Renal cortex interstitium (tissue), 11 donors: ENCODE data around the gene OSBP. TPM values are rescaled to one million over a fixed set of nuclear protein-coding genes. Genes with fewer than 3 reads are reported as not detected.
"Not testable (repeated sequence)": the region's sequence is repeated elsewhere in the genome, so short reads cannot be mapped to it uniquely, and the experiment has no call there.

Source experiments
- DNase-seq, 11 donors: peaks; one replicate each; pipeline ENCODE4 v3.0.0-alpha.2; 2013; ENCODE audit warnings: low read depth in 9 of 11, low spot score in 4 of 11; ENCODE audit errors: extremely low read depth in 1 of 11
- polyA plus RNA-seq, 3 donors: library from polyadenylated mRNA; unstranded; fragments of 120-200 nt; gene quantifications; one replicate each; pipeline ENCODE4 v1.2.1, GENCODE V29; 2013; ENCODE audit not compliant: insufficient read length in 3 of 3

The OSBP gene
- polyA plus RNA-seq, 3 donors = 47.5 to 58.6 (median 54.3) TPM

DNA sequence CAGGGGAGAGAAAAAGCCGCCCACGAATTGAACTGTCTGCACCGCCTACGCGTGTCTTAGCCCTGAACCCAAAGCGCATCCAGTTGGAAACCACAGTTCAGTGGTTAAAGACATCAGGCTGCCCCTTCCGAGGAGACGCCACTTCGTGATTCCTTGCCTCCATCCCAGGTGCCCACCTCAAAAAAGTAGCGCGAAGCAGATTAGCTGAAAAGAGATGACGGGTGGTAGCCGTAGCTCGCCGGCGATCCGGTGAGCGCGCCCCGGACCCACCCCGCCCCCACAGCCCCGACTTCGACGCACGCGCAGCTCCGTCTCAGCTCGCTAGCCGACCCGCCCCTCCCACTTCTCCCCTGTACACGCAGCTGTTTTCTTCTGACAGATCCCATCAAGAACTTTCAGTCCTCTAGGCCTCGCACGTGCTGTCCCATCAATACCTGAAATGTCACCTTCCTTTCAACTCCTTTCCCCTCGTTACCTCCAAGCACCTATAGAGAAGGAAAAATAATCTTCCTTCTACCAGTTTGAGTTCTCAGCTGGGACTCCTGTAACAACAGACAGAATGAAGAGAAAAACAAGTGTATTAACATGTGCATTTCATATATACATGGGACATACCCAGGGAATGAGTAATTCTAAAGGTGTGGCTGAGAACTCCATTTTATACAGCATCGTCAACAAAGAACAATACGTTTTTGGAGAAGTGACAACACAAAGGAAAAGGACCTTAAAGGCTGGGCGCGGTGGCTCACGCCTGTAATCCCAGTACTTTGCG is 54.7 kb downstream of the OSBP start:
- DNase-seq = peak in 5 of 11 donors; percentile 70 to 79 (median 72)

- peak in 5 of 11 donors; percentile 56 to 80 (median 69) for DNase-seq
Observed at GRCh38 chr11:59560290-59560701, 55.3 kb downstream of the OSBP start.

DNA sequence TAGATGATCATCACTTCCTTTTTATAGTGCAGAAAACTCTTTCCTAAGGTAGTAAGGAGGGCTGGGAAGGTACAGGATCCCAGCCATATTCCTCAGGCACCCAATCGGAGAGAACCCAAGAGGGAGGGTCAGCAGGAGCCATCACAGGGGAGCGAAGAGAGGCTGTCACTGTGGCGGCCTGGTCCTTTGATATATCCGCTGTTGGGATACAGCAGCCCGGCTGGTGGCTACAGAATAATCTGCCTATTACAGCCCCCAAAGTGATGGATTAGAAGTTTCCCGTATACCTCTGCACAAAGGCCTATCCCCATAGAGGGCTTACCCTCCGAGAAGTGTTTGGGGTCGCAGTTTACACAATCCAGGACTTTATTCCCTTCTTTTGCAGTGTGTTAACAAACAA is 55.7 kb downstream of the OSBP start:
- no peak for DNase-seq

- no peak for DNase-seq
Observed at GRCh38 chr11:59558270-59558643, 57.3 kb downstream of the OSBP start.

DNA sequence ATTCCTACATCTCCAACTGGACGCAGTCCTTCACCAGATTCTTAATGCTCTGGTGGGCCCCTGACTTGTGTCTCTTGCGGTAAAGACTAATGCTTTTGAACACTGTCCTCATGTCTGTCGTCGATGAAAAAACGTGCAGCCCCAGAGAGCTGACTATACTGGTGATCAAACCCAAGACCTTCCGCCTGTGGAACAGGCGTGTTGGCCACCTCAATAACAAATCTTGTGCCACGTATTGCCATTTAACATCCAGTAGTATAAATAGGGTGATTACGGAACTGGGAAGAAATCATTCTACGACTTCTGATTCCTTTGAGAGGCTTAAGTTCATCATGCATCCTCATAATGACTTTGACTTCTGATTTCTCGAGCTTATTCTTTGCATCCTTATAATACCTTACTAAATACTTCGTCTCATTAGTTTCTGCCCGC is 58.6 kb downstream of the OSBP start:
- no peak for DNase-seq

DNA sequence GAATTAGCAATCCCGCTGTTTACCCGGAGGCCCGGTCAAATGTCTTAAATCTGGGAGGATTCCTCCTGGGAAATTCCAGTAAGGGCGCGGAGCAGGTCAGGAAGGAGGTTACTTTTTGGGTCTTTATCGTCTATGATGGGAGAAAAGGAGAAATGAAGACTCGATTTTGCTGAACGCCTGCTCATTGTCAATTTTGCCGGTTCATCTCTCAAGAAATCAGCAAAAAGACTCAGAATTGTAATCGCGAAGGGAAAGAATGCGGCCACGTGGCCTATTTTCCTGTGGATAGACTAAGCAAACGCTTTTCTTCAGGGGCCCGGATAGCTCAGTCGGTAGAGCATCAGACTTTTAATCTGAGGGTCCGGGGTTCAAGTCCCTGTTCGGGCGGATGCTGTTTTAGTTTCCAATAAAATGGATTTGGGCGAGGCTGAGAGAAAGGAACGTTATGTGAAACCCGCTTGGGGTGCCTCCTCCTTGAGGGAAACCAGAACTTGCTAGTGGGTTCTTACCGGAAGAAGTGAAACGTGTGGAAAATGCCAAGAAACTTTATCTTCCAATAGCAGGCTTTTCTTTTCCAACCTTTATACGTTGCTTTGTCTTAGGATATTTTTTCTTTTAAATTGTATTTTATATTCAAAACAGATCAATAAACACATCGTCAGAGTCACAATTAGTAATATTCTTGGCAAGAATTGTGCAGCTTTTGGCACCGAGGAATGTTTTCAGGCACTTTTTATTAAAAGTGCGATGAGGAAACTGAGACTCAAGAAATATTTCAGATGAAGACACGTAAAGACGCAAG is 59.3 kb downstream of the OSBP start:
- no peak for DNase-seq

- no peak for DNase-seq
Observed at GRCh38 chr11:59555601-59556114, 59.9 kb downstream of the OSBP start.

- no peak for DNase-seq
Observed at GRCh38 chr11:59553323-59553722, 62.3 kb downstream of the OSBP start.

DNA sequence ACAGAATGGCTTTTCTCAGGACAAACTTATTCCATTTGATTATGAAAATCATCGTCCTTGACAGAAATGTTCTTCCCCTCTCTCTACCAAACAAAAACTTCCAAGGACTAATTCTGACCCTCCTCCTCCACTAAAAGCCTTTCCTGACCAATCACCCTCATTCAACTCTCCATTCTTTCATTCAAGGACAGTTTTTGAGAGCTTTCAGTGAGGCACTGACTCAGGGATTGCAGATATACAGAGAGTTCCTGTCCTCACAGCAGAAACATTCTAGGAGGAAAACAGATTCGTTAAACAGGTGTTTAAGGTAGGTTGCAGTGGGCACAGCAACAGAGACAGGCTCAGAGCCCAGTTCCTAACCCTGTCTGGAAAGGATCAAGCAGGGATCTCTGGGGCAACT is 62.7 kb downstream of the OSBP start:
- no peak for DNase-seq

DNA sequence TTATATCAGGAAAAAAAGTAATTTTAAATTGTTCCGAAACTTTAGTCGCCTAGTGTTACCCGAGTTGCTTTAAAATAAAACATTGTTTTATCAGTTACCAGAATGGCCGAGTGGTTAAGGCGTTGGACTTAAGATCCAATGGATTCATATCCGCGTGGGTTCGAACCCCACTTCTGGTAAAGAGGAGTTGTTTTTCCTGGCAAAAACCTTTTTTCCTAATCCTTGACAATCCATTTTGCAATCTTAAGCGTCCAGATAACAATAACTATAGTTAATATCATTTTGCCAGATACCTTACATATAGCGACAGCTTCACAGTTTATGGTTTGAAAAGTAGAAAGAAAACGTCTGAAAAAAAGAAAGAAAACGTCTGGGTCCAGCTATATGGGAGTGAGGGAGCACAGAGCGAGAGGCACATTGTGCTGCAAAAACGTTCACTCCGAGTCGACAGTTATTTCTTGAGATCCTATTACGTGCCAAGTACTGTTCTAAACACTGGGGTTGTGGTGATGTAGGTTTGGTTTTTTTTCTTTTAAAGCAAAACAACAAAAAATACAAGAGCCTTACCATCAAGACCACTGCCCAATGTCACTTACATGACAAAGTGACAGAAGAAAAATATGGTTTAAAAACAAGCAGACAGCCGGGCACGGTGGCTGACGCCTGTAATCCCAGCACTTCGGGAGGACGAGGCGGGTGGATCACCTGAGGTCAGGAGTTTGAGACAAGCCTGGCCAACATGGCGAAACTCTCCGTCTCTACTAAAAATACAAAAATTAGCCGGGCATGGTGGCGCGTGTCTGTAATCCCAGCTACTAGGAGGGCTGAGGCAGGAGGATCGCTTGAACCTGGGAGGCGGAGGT is 63.7 kb downstream of the OSBP start:
- peak in 1 of 11 donors; percentile 51 for DNase-seq

GRCh38 chr11:59550842-59551658 is 64.5 kb downstream of the OSBP start:
- DNase-seq = peak in 8 of 11 donors; percentile 68 to 87 (median 78)

GRCh38 chr11:59550368-59550841 is 65.2 kb downstream of the OSBP start:
- peak in 10 of 11 donors; percentile 66 to 92 (median 84) for DNase-seq

DNA sequence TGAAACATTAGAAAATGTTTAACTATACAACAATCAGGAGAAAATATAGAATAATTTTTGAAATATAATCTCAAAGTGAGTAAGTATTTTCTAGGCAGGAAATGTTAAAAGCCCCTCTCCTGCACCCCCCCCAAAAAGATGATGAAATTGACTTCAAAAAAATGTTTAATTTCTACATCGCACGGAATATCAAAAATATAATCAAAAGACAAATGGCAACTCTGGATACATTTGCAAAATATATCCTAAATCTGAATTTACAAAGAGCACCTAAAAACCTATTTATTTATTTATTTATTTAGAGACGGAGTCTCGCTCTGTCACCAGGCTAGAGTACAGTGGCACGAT is 67.3 kb downstream of the OSBP start:
- no peak for DNase-seq

DNA sequence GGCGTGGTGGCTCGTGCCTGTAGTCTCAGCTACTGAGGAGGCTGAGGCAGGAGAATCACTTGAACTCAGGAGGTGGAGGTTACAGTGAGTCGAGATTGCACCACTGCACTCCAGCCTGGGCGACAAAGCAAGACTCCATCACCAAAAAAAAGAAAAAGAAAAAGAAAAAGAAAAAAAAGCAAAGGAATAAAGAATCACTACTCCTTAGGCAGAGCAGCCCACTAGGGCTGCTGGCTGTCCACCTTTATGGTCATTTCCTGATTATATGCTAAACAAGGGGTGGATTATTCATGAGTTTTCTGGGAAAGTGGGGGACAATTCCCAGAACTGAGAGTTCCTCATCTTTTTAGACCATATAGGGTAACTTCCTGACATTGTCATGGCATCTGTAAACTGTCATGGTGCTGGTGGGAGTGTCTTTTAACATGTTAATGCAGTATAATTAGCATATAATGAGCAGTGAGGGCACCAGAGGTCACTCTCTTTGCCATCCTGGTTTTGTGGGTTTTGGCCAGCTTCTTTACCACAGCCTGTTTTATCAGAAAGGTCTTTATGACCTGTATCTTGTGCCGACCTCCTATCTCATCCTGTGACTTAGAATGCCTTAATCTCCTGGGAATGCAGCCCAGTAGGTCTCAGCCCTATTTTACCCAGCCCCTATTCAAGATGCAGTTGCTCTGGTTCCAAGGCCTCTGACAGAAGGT is 67.8 kb downstream of the OSBP start:
- not testable (repeated sequence) for DNase-seq

DNA sequence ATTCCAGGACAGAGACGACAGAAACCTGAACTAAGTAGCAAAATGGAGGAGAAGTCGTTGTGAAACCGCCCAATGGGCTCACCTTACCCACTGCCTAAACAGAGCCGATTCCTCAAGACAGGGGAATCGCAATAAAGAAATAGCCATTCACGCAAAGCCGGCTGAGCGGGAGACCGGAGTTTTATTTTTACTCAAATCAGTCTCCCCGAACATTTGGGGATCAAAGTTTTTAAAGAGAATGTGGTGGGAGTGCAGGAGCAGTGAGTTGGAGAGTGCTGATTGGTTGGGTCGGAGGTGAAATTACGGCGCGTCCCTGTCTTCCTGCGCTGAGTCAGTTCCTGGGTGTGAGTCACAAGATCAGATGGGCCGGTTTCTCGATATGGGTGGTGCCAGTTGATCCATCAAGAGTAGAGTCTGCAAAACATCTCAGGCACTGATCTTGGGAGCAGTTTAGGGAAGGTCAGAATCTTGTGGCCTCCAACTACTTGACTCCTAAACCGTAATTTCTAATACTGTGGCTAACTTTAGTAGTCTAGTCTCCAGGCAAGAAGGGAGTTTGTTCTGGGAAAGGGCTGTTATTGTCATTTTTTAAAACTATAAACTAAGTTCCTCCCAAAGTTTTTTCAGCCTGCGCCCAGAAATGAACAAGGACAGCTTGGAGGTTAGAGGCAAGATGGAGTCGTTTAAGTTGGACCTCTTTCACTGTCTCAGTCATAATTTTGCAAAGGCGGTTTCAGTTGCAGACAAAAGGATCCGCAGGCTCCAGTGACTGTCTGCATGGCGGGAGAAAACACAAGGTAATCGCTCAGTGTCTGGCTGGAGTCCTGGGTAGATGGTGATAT is 70.2 kb downstream of the OSBP start:
- no peak for DNase-seq

DNA sequence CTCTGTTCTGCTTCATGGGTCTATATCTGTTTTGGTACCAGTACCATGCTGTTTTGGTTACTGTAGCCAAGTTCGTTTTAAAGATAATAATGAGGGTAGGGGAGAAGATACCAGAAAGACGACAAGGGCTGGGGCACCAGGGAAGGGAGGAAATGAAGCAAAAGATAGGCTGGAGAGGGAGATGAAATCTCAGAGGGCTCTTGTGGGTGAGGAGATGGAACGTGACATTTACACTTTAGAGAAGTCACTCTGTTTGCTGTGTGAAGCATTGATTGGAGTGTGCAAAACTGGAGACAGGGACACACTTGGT is 70.8 kb downstream of the OSBP start:
- DNase-seq = no peak

- DNase-seq = not testable (repeated sequence)
Observed at GRCh38 chr11:59543713-59544112, 71.9 kb downstream of the OSBP start.
